Stimulated activated CD8-positive, alpha-beta memory T cell treated with anti-CD3 and anti-CD28 coated beads, Interleukin-12 subunit alpha, Interleukin-12 subunit beta, amount 100 ng/mL, for 4 hours (primary cell): ENCODE measurements around the gene NUDT17.
"Not testable (repeated sequence)": the region's sequence is repeated elsewhere in the genome, so short reads cannot be mapped to it uniquely, and the experiment has no call there.

Source experiments
- DNase-seq: peaks from one replicate; pipeline ENCODE4 v3.0.0-alpha.2; 2020; ENCODE audit warnings: low read depth

NUDT17 gene

GRCh38 chr1:145845514-145846161, at the start of gene NUDT17:
Gene NUDT17 (plus strand): TSS chr1:145845630. CDS start chr1:145845641, 11 bp downstream.
- DNase-seq: peak; percentile 62

GRCh38 chr1:145796753-145797152, 48.7 kb upstream of the NUDT17 start:
- DNase-seq: no peak

- no peak for DNase-seq
Observed at GRCh38 chr1:145799806-145800205, 45.6 kb upstream of the NUDT17 start.

- no peak for DNase-seq
Observed at GRCh38 chr1:145804235-145805045, 41.0 kb upstream of the NUDT17 start.

GRCh38 chr1:145805057-145805456, 40.4 kb upstream of the NUDT17 start:
- DNase-seq: no peak

- no peak for DNase-seq
Observed at GRCh38 chr1:145806408-145806807, 39.0 kb upstream of the NUDT17 start.

GRCh38 chr1:145806844-145807243, 38.6 kb upstream of the NUDT17 start:
- no peak for DNase-seq

GRCh38 chr1:145812977-145813810, 32.2 kb upstream of the NUDT17 start:
- DNase-seq: not testable (repeated sequence)

- DNase-seq: not testable (repeated sequence)
Observed at GRCh38 chr1:145818095-145818494, 27.3 kb upstream of the NUDT17 start.

- not testable (repeated sequence) for DNase-seq
Observed at GRCh38 chr1:145822779-145823331, 22.6 kb upstream of the NUDT17 start.

- DNase-seq: peak; percentile 75
Observed at GRCh38 chr1:145823565-145824498, 21.6 kb upstream of the NUDT17 start, which contains the start of the genes POLR3C and RNF115. Gene POLR3C (plus strand): TSS chr1:145824200. CDS start chr1:145825777, 1,577 bp downstream. Gene RNF115 (minus strand): TSS chr1:145824095. CDS start chr1:145823873, 222 bp downstream.

- DNase-seq: no peak
Observed at GRCh38 chr1:145824499-145824842, 21.0 kb upstream of the NUDT17 start.

- no peak for DNase-seq
Observed at GRCh38 chr1:145826030-145826429, 19.4 kb upstream of the NUDT17 start.

- DNase-seq: no peak
Observed at GRCh38 chr1:145827966-145828365, 17.5 kb upstream of the NUDT17 start.

- DNase-seq: no peak
Observed at GRCh38 chr1:145828367-145829026, 16.9 kb upstream of the NUDT17 start.

- DNase-seq: not testable (repeated sequence)
Observed at GRCh38 chr1:145830810-145831209, 14.6 kb upstream of the NUDT17 start.

GRCh38 chr1:145837656-145838055, 7.8 kb upstream of the NUDT17 start:
- no peak for DNase-seq

- DNase-seq: no peak
Observed at GRCh38 chr1:145843031-145843430, 2.4 kb upstream of the NUDT17 start.

GRCh38 chr1:145845144-145845513, 301 bp upstream of the NUDT17 start:
- no peak for DNase-seq

- no peak for DNase-seq
Observed at GRCh38 chr1:145846201-145846612, 777 bp downstream of the NUDT17 start.
